Fibroblast of lung (primary cell): ENCODE results near the gene CEP41. TPM values are rescaled to one million over a fixed set of nuclear protein-coding genes. Genes with fewer than 3 reads are reported as not detected.

Experiments used
- DNase-seq, 2 donors: peaks; one replicate each; pipeline versions ENCODE4 v3.0.0 to v3.0.0-alpha.2; 2010; ENCODE audit warnings: low read depth in 2 of 2
- H2AFZ ChIP-seq: 2 replicates; pipeline ENCODE4 v1.5.1; 2012; ENCODE audit warnings: low read length, control low read depth, inconsistent platforms
- H3K27ac ChIP-seq: 2 replicates; pipeline ENCODE4 v1.5.1; 2011; ENCODE audit warnings: low read length, control low read depth; ENCODE audit not compliant: insufficient read depth
- H3K27me3 ChIP-seq: 2 replicates; pipeline ENCODE4 v1.5.1; 2011; ENCODE audit warnings: mild to moderate bottlenecking, low read length; ENCODE audit not compliant: control insufficient read depth, insufficient read depth
- H3K36me3 ChIP-seq: 2 replicates; pipeline ENCODE4 v1.5.1; 2011; ENCODE audit warnings: low read length; ENCODE audit not compliant: control insufficient read depth, insufficient read depth
- H3K4me1 ChIP-seq: 2 replicates; pipeline ENCODE4 v1.5.1; 2011; ENCODE audit warnings: low read length; ENCODE audit not compliant: control insufficient read depth, insufficient read depth; ENCODE audit errors: extremely low read depth
- H3K4me2 ChIP-seq: 2 replicates; pipeline ENCODE4 v1.5.1; 2011; ENCODE audit warnings: low read length, control low read depth; ENCODE audit not compliant: insufficient read depth; ENCODE audit errors: extremely low read depth
- H3K4me3 ChIP-seq, 4 experiments: fragments of 200-600 bp in 1 of 4; sonication (generic) in 1 of 4; replicated peaks in 1 of 4; 2 replicates each; pipeline ENCODE4 v1.5.1; 2011 to 2016; ENCODE audit warnings: low read length in 4 of 4, low read depth in 3 of 4, mild to moderate bottlenecking in 3 of 4, control low read depth in 2 of 4, inconsistent platforms in 1 of 4, mixed read lengths in 1 of 4; ENCODE audit not compliant: insufficient read depth in 1 of 4; ENCODE audit errors: control extremely low read depth in 1 of 4
- H3K79me2 ChIP-seq: 2 replicates; pipeline ENCODE4 v1.5.1; 2012; ENCODE audit warnings: mild to moderate bottlenecking, low read length, inconsistent platforms; ENCODE audit not compliant: control insufficient read depth, insufficient read depth
- H3K9ac ChIP-seq: 2 replicates; pipeline ENCODE4 v1.5.1; 2011; ENCODE audit warnings: mild to moderate bottlenecking, low read length, control low read depth; ENCODE audit not compliant: insufficient read depth
- H3K9me3 ChIP-seq: 2 replicates; pipeline ENCODE4 v1.5.1; 2012; ENCODE audit warnings: low read depth, low read length; ENCODE audit not compliant: control insufficient read depth, insufficient read depth
- H4K20me1 ChIP-seq: 2 replicates; pipeline ENCODE4 v1.5.1; 2011; ENCODE audit warnings: low read length; ENCODE audit not compliant: control insufficient read depth, insufficient read depth; ENCODE audit errors: extremely low read depth
- CTCF ChIP-seq, 2 donors: IDR thresholded peaks in 1 of 2; conservative IDR thresholded peaks in 1 of 2; 1 replicate in 1 of 2; 2 replicates in 1 of 2; pipeline ENCODE4 v1.5.1; 2011 to 2012; ENCODE audit warnings: low read length in 2 of 2, control low read depth in 1 of 2, inconsistent platforms in 1 of 2, low read depth in 1 of 2, mild to moderate bottlenecking in 1 of 2
- EZH2 ChIP-seq: IDR thresholded peaks from 2 replicates; pipeline ENCODE4 v1.5.1; 2012; ENCODE audit warnings: low read length, control low read depth, mild to moderate bottlenecking; ENCODE audit errors: missing control alignments
- polyA plus RNA-seq, 2 donors: library from polyadenylated mRNA; depleted of rRNA in 1 of 2; stranded (reverse) in 1 of 2; unstranded in 1 of 2; fragments of >200 nt; gene quantifications; 2 replicates each; pipeline ENCODE4 v1.2.1, GENCODE V29; 2011 to 2012; ENCODE audit warnings: missing spikeins in 1 of 2
- total RNA-seq: library from RNA; depleted of rRNA; stranded (reverse); fragments of >200 nt; gene quantifications from 2 replicates; pipeline ENCODE4 v1.2.1, GENCODE V29; 2014

Gene CEP41
- total and polyA plus RNA-seq, 2 donors (not counting 1 experiment from before 2014, with no cell fraction given) = 8.3 to 24.5 TPM

- peak overlapping the region; percentile 61 for H3K4me2 ChIP-seq
- no peaks in the 10 kb centered on the region for H3K36me3 ChIP-seq
- H3K9ac ChIP-seq = no peak overlapping the region
- no peak for TF ChIP-seq EZH2
- peak overlapping the region; percentile 36 for H3K27ac ChIP-seq
- H2AFZ ChIP-seq = no peak overlapping the region
- peak overlapping the region in 3 of 4 experiments; percentile 26 to 59 (median 48) for H3K4me3 ChIP-seq
- H3K27me3 ChIP-seq = no peaks in the 10 kb centered on the region
- H3K4me1 ChIP-seq = peaks cover 20% of the 10 kb centered on the region
- DNase-seq = no peak
- no peaks in the 10 kb centered on the region for H4K20me1 ChIP-seq
- H3K79me2 ChIP-seq = no peaks in the 10 kb centered on the region
- H3K9me3 ChIP-seq = no peaks in the 10 kb centered on the region
Observed at GRCh38 chr7:130430115-130430514, 10.7 kb downstream of the CEP41 start.

- no peak for DNase-seq
- Histone ChIP-seq H2AFZ (no peak overlapping the region), H3K36me3 (no peaks in the 10 kb centered on the region), H3K4me3 (no peak overlapping the region), H3K4me2 (no peak overlapping the region), H3K9me3 (no peaks in the 10 kb centered on the region), H3K27ac (no peak overlapping the region), H3K9ac (no peak overlapping the region), H3K4me1 (peaks cover 20% of the 10 kb centered on the region), H4K20me1 (no peaks in the 10 kb centered on the region), H3K79me2 (no peaks in the 10 kb centered on the region), H3K27me3 (no peaks in the 10 kb centered on the region)
- no peak for TF ChIP-seq CTCF (conservative IDR thresholded peaks at IDR 0.05 in 1 of 2, IDR thresholded peaks at IDR 0.05 in 1 of 2; ENCODE audit: low read depth in 1 of 2, low read length in 2 of 2)
- TF ChIP-seq EZH2 = no peak
Observed at GRCh38 chr7:130429019-130429418, 11.8 kb downstream of the CEP41 start.

GRCh38 chr7:130426564-130426963, 14.3 kb downstream of the CEP41 start:
- Histone ChIP-seq H3K9me3 (no peaks in the 10 kb centered on the region), H2AFZ (no peak overlapping the region), H3K4me3 (no peak overlapping the region), H3K79me2 (no peaks in the 10 kb centered on the region), H3K36me3 (no peaks in the 10 kb centered on the region), H4K20me1 (no peaks in the 10 kb centered on the region), H3K4me1 (peaks cover 12% of the 10 kb centered on the region), H3K27me3 (no peaks in the 10 kb centered on the region), H3K9ac (no peak overlapping the region), H3K27ac (no peak overlapping the region), H3K4me2 (no peak overlapping the region)
- DNase-seq = no peak
- TF ChIP-seq CTCF (conservative IDR thresholded peaks at IDR 0.05 in 1 of 2, IDR thresholded peaks at IDR 0.05 in 1 of 2; ENCODE audit: low read depth in 1 of 2, low read length in 2 of 2) (no peak), EZH2 (no peak)
